Astrocyte (in vitro differentiated cells and primary cell): ENCODE data around the gene ARMC9.

Experiments used
- CTCF ChIP-seq: IDR thresholded peaks from 2 replicates; pipeline ENCODE4 v1.5.1; 2011; ENCODE audit warnings: low read depth, mild to moderate bottlenecking, inconsistent platforms, low read length, moderate library complexity; ENCODE audit not compliant: insufficient read depth
- EZH2 ChIP-seq: IDR thresholded peaks from 2 replicates; pipeline ENCODE4 v1.6.1; 2012; ENCODE audit warnings: mild to moderate bottlenecking, low read length, inconsistent platforms; ENCODE audit not compliant: insufficient read depth

GRCh38 chr2:231380991-231381847 is 182.8 kb downstream of the ARMC9 start:
- TF ChIP-seq CTCF: no peak
- TF ChIP-seq EZH2: no peak
